Gastrocnemius medialis (tissue), 4 donors: ENCODE data around the gene ST6GALNAC1. TPM values are rescaled to one million over a fixed set of nuclear protein-coding genes. Genes with fewer than 3 reads are reported as not detected.
"Not testable (repeated sequence)": the region's sequence is repeated elsewhere in the genome, so short reads cannot be mapped to it uniquely, and the experiment has no call there.

Source experiments
- ATAC-seq, 2 donors: fragments of 150-250 bp; one replicate each; pipeline ENCODE4 v1.9.1; 2016
- DNase-seq, 2 donors: peaks; one replicate each; pipeline ENCODE4 v3.0.0-alpha.2; 2019
- H3K27ac ChIP-seq, 4 donors: fragments of 200-600 bp; sonication (generic); 1 replicate in 1 of 4; 2 replicates in 3 of 4; pipeline ENCODE4 v1.5.1; 2016 to 2018; ENCODE audit warnings: mild to moderate bottlenecking in 2 of 4, moderate library complexity in 1 of 4
- H3K27me3 ChIP-seq, 3 donors: fragments of 200-600 bp; sonication (generic) in 2 of 3; 1 replicate in 1 of 3; 2 replicates in 2 of 3; pipeline versions ENCODE4 v1.5.1 to v1.6.0; 2016 to 2019; ENCODE audit warnings: mild to moderate bottlenecking in 1 of 3, moderate library complexity in 1 of 3
- H3K36me3 ChIP-seq, 2 donors: fragments of 200-600 bp; sonication (generic) in 1 of 2; one replicate each; pipeline ENCODE4 v1.5.1; 2017 to 2018
- H3K4me1 ChIP-seq, 2 donors: fragments of 200-600 bp; sonication (generic) in 1 of 2; one replicate each; pipeline ENCODE4 v1.5.1; 2016 to 2017; ENCODE audit warnings: mild to moderate bottlenecking in 2 of 2
- H3K4me3 ChIP-seq, 4 donors: fragments of 200-600 bp; sonication (generic) in 3 of 4; 1 replicate in 1 of 4; 2 replicates in 3 of 4; pipeline ENCODE4 v1.5.1; 2016 to 2019; ENCODE audit warnings: mild to moderate bottlenecking in 2 of 4
- H3K9me3 ChIP-seq, 3 donors: fragments of 200-600 bp; sonication (generic) in 2 of 3; 1 replicate in 1 of 3; 2 replicates in 2 of 3; pipeline ENCODE4 v1.5.1; 2016 to 2019
- POLR2A ChIP-seq, 2 donors: fragments of 450-650 bp; IDR thresholded peaks; one replicate each; pipeline ENCODE4 v1.6.1; 2017; ENCODE audit warnings: antibody characterized with exemption in 2 of 2, mild to moderate bottlenecking in 2 of 2, moderate library complexity in 2 of 2
- in situ Hi-C, 4 donors: fragments of 200-750 bp; cut with MboI; loops; one replicate each; pipeline versions ENCODE4 v1.15.0 to v1.8.0; 2017; ENCODE audit warnings: low sequenced_read_pairs in 4 of 4
- intact Hi-C: fragments of 100-400 bp; cut with DNase I; formaldehyde crosslinking; loops from one replicate; pipeline ENCODE4 v1.15.1; 2023; ENCODE audit warnings: low total_unique reads
- total RNA-seq, 4 donors: library from RNA; depleted of rRNA; stranded (reverse); fragments of >200 nt; gene quantifications; one replicate each; pipeline versions ENCODE4 v1.1.0 to v1.2.3, GENCODE V29; 2016
- TF ChIP-seq, protein P1 (sequence below), 5 experiments: fragments of 450-650 bp in 3 of 5; fragments of 200-600 bp in 2 of 5; sonication (generic) in 2 of 5; IDR thresholded peaks in 4 of 5; conservative IDR thresholded peaks in 1 of 5; 1 replicate in 4 of 5; 2 replicates in 1 of 5; pipeline ENCODE4 v1.5.1; 2016 to 2019; ENCODE audit warnings: antibody characterized with exemption in 5 of 5, mild to moderate bottlenecking in 3 of 5, moderate library complexity in 3 of 5

ST6GALNAC1 gene
- total RNA-seq, 4 donors from 2014 or later, result 1.5 to 4.3 (median 2.0) TPM

DNA sequence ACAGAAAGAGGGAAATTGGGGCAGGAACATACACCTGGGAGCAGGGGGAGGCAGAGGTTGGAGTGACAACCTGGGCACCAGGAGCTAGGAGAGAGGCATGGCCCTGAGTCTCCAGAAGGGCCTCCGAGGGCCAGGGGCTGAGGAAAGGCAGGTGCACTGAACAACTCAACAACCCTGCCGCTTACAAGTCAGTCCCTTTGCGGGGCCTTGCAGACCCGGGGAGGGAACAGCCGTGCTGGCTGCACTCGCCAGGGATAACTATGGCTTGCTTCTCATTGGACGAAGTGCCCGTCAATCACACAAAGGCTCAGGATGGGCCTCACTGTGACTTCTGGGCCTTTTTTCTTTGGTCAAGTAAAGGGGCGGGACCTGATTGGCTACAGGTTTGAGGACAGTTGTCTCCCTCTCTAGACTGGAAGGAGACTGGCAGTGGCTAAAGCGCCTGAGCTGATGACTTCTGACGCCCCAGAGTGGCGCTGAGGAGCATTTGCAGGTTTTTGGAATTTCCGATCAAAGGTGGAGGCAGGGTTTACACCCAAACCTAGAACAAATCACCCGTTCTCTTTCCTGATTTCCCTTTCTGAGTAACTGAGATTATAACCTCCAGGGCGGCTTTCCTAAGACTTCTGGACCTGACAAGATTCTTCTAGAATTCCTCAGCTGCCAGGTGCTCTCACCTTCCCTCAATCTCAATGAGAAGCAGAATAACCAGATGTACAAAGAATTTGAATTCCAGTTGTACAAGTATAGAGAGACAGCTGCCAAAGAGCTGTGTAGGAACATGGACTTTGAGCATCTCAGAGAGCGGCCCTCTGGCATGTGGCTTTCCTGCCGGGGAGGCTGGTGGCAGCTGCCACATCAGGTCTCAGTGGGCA, 30.3 kb downstream of the ST6GALNAC1 start:
- in situ Hi-C loops, result no loop called here
- TF ChIP-seq, protein P1, sequence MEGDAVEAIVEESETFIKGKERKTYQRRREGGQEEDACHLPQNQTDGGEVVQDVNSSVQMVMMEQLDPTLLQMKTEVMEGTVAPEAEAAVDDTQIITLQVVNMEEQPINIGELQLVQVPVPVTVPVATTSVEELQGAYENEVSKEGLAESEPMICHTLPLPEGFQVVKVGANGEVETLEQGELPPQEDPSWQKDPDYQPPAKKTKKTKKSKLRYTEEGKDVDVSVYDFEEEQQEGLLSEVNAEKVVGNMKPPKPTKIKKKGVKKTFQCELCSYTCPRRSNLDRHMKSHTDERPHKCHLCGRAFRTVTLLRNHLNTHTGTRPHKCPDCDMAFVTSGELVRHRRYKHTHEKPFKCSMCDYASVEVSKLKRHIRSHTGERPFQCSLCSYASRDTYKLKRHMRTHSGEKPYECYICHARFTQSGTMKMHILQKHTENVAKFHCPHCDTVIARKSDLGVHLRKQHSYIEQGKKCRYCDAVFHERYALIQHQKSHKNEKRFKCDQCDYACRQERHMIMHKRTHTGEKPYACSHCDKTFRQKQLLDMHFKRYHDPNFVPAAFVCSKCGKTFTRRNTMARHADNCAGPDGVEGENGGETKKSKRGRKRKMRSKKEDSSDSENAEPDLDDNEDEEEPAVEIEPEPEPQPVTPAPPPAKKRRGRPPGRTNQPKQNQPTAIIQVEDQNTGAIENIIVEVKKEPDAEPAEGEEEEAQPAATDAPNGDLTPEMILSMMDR (IDR thresholded peaks at IDR 0.05 in 4 of 5, conservative IDR thresholded peaks at IDR 0.05 in 1 of 5), result no peak
- no peak for TF ChIP-seq POLR2A (IDR thresholded peaks at IDR 0.05)
- intact Hi-C loops, result no loop called here
- DNase-seq, result no peak
- no peak overlapping the region for H3K4me3 ChIP-seq
- no peak overlapping the region for H3K27ac ChIP-seq
- H3K4me1 ChIP-seq, result no peaks in the 10 kb centered on the region
- H3K9me3 ChIP-seq, result no peaks in the 10 kb centered on the region
- no peaks in the 10 kb centered on the region for H3K36me3 ChIP-seq
- no peaks in the 10 kb centered on the region for H3K27me3 ChIP-seq
- no peak for ATAC-seq

DNA sequence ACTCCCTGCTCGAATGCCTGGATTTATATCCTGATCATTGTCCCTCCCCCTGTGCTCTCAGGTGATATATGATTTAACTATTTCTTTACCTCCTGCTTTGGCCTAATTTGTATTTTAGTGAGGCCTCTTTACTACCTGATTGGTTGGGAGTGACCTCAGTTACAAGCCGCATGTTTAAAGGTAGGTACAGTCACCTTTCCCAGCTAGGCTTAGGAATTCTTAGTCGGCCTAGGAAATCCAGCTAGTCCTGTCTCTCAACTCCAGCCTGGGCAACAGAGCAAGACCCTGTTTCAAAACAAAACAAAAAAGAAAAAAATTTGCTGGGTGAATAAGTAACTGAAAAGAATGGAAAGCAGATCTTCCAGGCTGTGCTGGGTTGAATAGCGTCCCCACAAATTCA, 31.1 kb downstream of the ST6GALNAC1 start:
- in situ Hi-C loops (no loop called here), intact Hi-C loops (no loop called here)
- no peak overlapping the region for H3K4me3 ChIP-seq
- no peaks in the 10 kb centered on the region for H3K9me3 ChIP-seq
- no peak overlapping the region for H3K27ac ChIP-seq
- no peaks in the 10 kb centered on the region for H3K27me3 ChIP-seq
- ATAC-seq (no peak), DNase-seq (no peak)
- TF ChIP-seq, protein P1 (IDR thresholded peaks at IDR 0.05 in 4 of 5, conservative IDR thresholded peaks at IDR 0.05 in 1 of 5), result no peak
- TF ChIP-seq POLR2A (IDR thresholded peaks at IDR 0.05), result no peak
- no peaks in the 10 kb centered on the region for H3K36me3 ChIP-seq
- H3K4me1 ChIP-seq, result no peaks in the 10 kb centered on the region

DNA sequence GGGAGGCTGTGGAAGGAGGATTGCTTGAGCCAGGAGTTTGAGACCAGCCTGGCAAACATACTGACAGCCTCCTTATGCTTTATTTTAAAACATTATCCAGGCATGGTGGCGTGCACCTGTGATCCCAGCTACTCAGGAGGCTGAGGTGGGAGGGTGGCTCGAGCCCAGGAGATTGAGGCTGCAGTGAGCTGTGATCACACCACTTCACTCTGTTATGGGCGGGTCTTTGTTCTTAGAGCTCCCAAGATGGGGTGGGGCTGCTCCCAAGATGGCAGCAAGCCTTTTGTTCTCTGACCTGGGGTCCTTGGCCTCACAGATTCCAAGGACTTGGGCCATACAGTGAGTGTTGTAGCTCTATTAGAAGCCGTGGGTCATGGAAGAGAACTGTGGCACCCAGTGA, 31.8 kb downstream of the ST6GALNAC1 start:
- TF ChIP-seq, protein P1 (IDR thresholded peaks at IDR 0.05 in 4 of 5, conservative IDR thresholded peaks at IDR 0.05 in 1 of 5), result no peak
- TF ChIP-seq POLR2A (IDR thresholded peaks at IDR 0.05), result no peak
- ATAC-seq (no peak), DNase-seq (no peak)
- Histone ChIP-seq H3K27me3 (no peaks in the 10 kb centered on the region), H3K9me3 (no peaks in the 10 kb centered on the region), H3K36me3 (no peaks in the 10 kb centered on the region), H3K27ac (no peak overlapping the region), H3K4me3 (no peak overlapping the region), H3K4me1 (no peaks in the 10 kb centered on the region)
- in situ Hi-C loops, result no loop called here
- intact Hi-C loops, result no loop called here

DNA sequence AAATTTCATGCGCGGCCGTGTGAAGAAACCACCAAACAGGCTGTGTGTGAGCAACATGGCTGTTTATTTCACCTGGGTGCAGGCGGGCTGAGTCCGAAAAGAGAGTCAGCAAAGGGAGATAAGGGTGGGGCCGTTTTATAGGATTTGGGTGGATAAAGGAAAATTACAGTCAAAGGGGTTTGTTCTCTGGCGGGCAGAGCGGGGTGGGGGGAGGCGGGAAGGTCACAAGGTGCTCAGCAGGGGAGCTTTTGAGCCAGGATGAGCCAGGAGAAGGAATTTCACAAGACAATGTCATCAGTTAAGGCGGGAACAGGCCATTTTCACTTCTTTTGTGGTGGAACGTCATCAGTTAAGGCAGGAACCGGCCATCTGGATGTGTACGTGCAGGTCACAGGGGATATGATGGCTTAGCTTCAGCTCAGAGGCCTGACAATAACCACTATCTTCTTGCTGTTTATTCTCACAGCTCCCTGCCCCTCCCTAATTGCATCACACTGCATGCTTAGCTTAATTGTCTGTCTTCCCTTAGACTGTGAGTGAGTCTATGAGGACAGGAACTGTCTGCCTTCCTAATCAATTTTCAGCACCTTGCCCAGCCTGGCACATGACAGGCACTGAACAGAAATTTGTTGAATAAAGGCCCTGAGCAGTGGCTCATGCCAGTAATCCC, 32.3 kb downstream of the ST6GALNAC1 start:
- H3K27ac ChIP-seq, in situ Hi-C loops, DNase-seq, H3K9me3 ChIP-seq, ATAC-seq, H3K4me1 ChIP-seq, intact Hi-C loops, H3K27me3 ChIP-seq, H3K36me3 ChIP-seq, H3K4me3 ChIP-seq: not testable (repeated sequence)

DNA sequence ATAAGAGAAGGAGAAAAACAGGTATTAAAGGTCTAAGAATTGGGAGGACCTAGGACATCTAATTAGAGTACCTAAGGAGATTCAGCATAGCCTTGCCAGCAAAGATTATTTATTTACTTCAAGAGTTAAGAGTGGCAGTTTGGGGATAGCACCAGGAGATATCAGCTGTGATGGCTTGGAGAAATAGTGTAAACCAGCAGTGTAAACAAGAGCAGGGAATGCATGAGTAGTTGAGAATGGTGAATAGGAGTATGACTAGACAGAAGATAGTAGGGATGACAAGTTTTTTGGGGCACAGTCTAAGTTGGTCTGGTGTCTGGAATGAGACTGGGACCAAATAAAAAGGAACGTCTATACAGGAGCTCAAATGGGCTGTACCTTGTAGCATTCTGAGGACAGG, 36.9 kb downstream of the ST6GALNAC1 start:
- H3K4me1 ChIP-seq, H3K36me3 ChIP-seq, in situ Hi-C loops, H3K27me3 ChIP-seq, H3K4me3 ChIP-seq, H3K27ac ChIP-seq, DNase-seq, H3K9me3 ChIP-seq, ATAC-seq, intact Hi-C loops: not testable (repeated sequence)
